GM12878 (cell line): Measurements from ENCODE around the gene ANO1. TPM values are rescaled to one million over a fixed set of nuclear protein-coding genes. Genes with fewer than 3 reads are reported as not detected.

Experiments used
- ATAC-seq: fragments of 200-7000 bp; cut with Tn5 transposase; 3 replicates; pipeline ENCODE4 v1.9.1; 2020; ENCODE audit warnings: mild to moderate bottlenecking, moderate library complexity
- BruUV-seq: library from RNA; stranded (reverse); fragments of 400-500 nt; replicated peaks from 2 replicates; lab custom pipeline; 2021; lab: Mats Ljungman, UMichigan
- CTCF ChIA-PET: fragments of 300-600 bp; sonication (Branson Sonifier 250); formaldehyde crosslinking; extraction: SDS; loops from one replicate; lab custom pipeline; 2021; ENCODE audit warnings: inconsistent platforms; lab: Yijun Ruan, JAX
- POLR2A ChIA-PET: fragments of 350-600 bp; formaldehyde crosslinking; extraction: SDS; loops from one replicate; lab custom pipeline; 2021; ENCODE audit warnings: inconsistent platforms; lab: Charles Lee
- RAD21 ChIA-PET: fragments of 300-600 bp; sonication (Branson Sonifier 250); formaldehyde crosslinking; loops from one replicate; lab custom pipeline; 2023; ENCODE audit warnings: antibody characterized with exemption; ENCODE audit not compliant: unreplicated experiment; lab: Charles Lee
- SMC1A ChIA-PET: fragments of 300-600 bp; sonication (Branson Sonifier 250); formaldehyde crosslinking; loops from one replicate; lab custom pipeline; 2023; ENCODE audit not compliant: unreplicated experiment, uncharacterized antibody; lab: Charles Lee
- DNase-seq: peaks from one replicate; pipeline ENCODE4 v3.0.0-alpha.2; 2011; ENCODE audit warnings: low read depth, low spot score
- FAIRE-seq: peaks from 3 replicates; lab custom pipeline; 2011; peaks lifted over from hg19 to GRCh38; lab: Jason Lieb, UNC
- H2AFZ ChIP-seq: 2 replicates; pipeline ENCODE4 v1.6.0; 2011; ENCODE audit warnings: low read depth, low read length, control low read depth; ENCODE audit not compliant: control insufficient read depth
- H3K27ac ChIP-seq: 2 replicates; pipeline ENCODE4 v1.5.1; 2011; ENCODE audit warnings: control low read depth; ENCODE audit not compliant: control insufficient read depth, insufficient read depth
- H3K27me3 ChIP-seq, 2 experiments: replicated peaks in 1 of 2; 2 replicates each; pipeline versions ENCODE4 v1.6.0 to v1.6.1; 2011; ENCODE audit warnings: low read length in 1 of 2; ENCODE audit not compliant: control insufficient read depth in 2 of 2, insufficient read depth in 2 of 2
- H3K36me3 ChIP-seq, 2 experiments: 2 replicates each; pipeline ENCODE4 v1.5.1; 2011; ENCODE audit warnings: low read length in 1 of 2; ENCODE audit not compliant: control insufficient read depth in 2 of 2, insufficient read depth in 2 of 2
- H3K4me1 ChIP-seq: 2 replicates; pipeline ENCODE4 v1.6.1; 2011; ENCODE audit warnings: mild to moderate bottlenecking, low read length, moderate library complexity, mixed read lengths; ENCODE audit not compliant: control insufficient read depth, insufficient read depth
- H3K4me2 ChIP-seq: 2 replicates; pipeline ENCODE4 v1.6.0; 2011; ENCODE audit warnings: control low read depth; ENCODE audit not compliant: control insufficient read depth, insufficient read depth
- H3K4me3 ChIP-seq: fragments of 200-600 bp; sonication (generic); 2 replicates; pipeline ENCODE4 v1.5.1; 2016
- H3K79me2 ChIP-seq: 2 replicates; pipeline ENCODE4 v1.6.0; 2011; ENCODE audit warnings: low read length; ENCODE audit not compliant: control insufficient read depth, insufficient read depth
- H3K9ac ChIP-seq: 2 replicates; pipeline ENCODE4 v1.8.0; 2011; ENCODE audit warnings: low read length, control low read depth, mixed read lengths; ENCODE audit not compliant: control insufficient read depth, insufficient read depth
- H3K9me3 ChIP-seq: replicated peaks from 3 replicates; pipeline ENCODE4 v1.5.1; 2011; ENCODE audit warnings: mild to moderate bottlenecking, low read length; ENCODE audit not compliant: control insufficient read depth, insufficient read depth
- H4K20me1 ChIP-seq: 2 replicates; pipeline ENCODE4 v1.6.0; 2011; ENCODE audit not compliant: control insufficient read depth, insufficient read depth
- IRF5 ChIP-seq: fragments of 450-650 bp; IDR thresholded peaks from 2 replicates; pipeline ENCODE4 v1.6.1; 2017; ENCODE audit warnings: borderline replicate concordance
- KDM1A ChIP-seq: fragments of 200-600 bp; sonication (generic); IDR thresholded peaks from 2 replicates; pipeline ENCODE4 v1.6.1; 2016; ENCODE audit warnings: borderline replicate concordance
- MTA2 ChIP-seq: fragments of 450-650 bp; IDR thresholded peaks from 2 replicates; pipeline ENCODE4 v1.6.1; 2016; ENCODE audit warnings: low read depth, mild to moderate bottlenecking, moderate library complexity
- MYB ChIP-seq: fragments of 150-350 bp; IDR thresholded peaks from 2 replicates; pipeline ENCODE4 v1.6.1; 2014; ENCODE audit warnings: mild to moderate bottlenecking, low read depth, low read length, borderline replicate concordance
- NRF1 ChIP-seq: conservative IDR thresholded peaks from 2 replicates; pipeline ENCODE4 v1.6.1; 2011; ENCODE audit warnings: mild to moderate bottlenecking, low read depth, low read length, improper control_type of control experiment
- POLR2AphosphoS2 ChIP-seq: IDR thresholded peaks from 2 replicates; pipeline ENCODE4 v1.6.1; 2011; ENCODE audit warnings: low read depth, mild to moderate bottlenecking, low read length, improper control_type of control experiment, moderate library complexity
- POLR2AphosphoS5 ChIP-seq: IDR thresholded peaks from 2 replicates; pipeline ENCODE4 v1.6.1; 2011; ENCODE audit warnings: mild to moderate bottlenecking, low read length, inconsistent platforms
- PRDM15 ChIP-seq: fragments of 450-650 bp; formaldehyde crosslinking; IDR thresholded peaks from 2 replicates; pipeline ENCODE4 v1.4.0; 2020; ENCODE audit warnings: mild to moderate bottlenecking, moderate library complexity
- SIX5 ChIP-seq: IDR thresholded peaks from 2 replicates; pipeline ENCODE4 v1.6.1; 2011; ENCODE audit warnings: mild to moderate bottlenecking, low read depth, low read length, moderate library complexity; ENCODE audit not compliant: severe bottlenecking
- SKIL ChIP-seq: fragments of 450-650 bp; IDR thresholded peaks from 2 replicates; pipeline ENCODE4 v1.6.1; 2017; ENCODE audit warnings: mild to moderate bottlenecking, low read depth, inconsistent platforms; ENCODE audit not compliant: poor library complexity, severe bottlenecking
- SRF ChIP-seq, 2 experiments: IDR thresholded peaks; 2 replicates each; pipeline ENCODE4 v1.6.1; 2011; ENCODE audit warnings: low read depth in 2 of 2, low read length in 2 of 2, mild to moderate bottlenecking in 1 of 2, moderate library complexity in 1 of 2
- SUZ12 ChIP-seq: fragments of 200-600 bp; sonication (generic); IDR thresholded peaks from one replicate; pipeline ENCODE4 v1.6.1; 2018; ENCODE audit warnings: antibody characterized with exemption, mild to moderate bottlenecking; ENCODE audit not compliant: unreplicated experiment
- TAF1 ChIP-seq: IDR thresholded peaks from 2 replicates; pipeline ENCODE4 v1.6.1; 2011; ENCODE audit warnings: mild to moderate bottlenecking, low read depth, low read length, borderline replicate concordance
- TBL1XR1 ChIP-seq: IDR thresholded peaks from 2 replicates; pipeline ENCODE4 v1.6.1; 2012; ENCODE audit warnings: low read depth, low read length, improper control_type of control experiment
- WGBS: methylation state at CpG from one replicate; pipeline ENCODE4 v1.1.6; 2016; ENCODE audit warnings: low lambda C conversion rate; ENCODE audit not compliant: insufficient replicate concordance, insufficient coverage; ENCODE audit errors: missing lambda C conversion rate; 5-methylcytosine and 5-hydroxymethylcytosine counted together
- in situ Hi-C: fragments of 300-500 bp; cut with MboI; formaldehyde crosslinking; loops from 9 replicates; pipeline ENCODE4 v1.14.3; 2018; ENCODE audit warnings: mixed read lengths
- intact Hi-C: fragments of 100-400 bp; cut with micrococcal nuclease; formaldehyde crosslinking; loops from one replicate; pipeline ENCODE4 v1.14.2; 2022; ENCODE audit not compliant: unreplicated experiment
- polyA plus RNA-seq, 11 experiments: library from polyadenylated mRNA; depleted of rRNA in 4 of 11; unstranded in 6 of 11; stranded (reverse) in 5 of 11; fragments of >200 nt; fragmentation: Nextera tagmentation in 4 of 11; fragmentation: Illumina TruSeq in 1 of 11; extraction: Ambion mirVana in 4 of 11; extraction: Trizol in 1 of 11; gene quantifications; 1 replicate in 1 of 11; 2 replicates in 10 of 11; pipeline versions ENCODE4 v1.2.1 to v1.2.3, GENCODE V29; 2011 to 2016; ENCODE audit warnings: inconsistent platforms in 2 of 11, missing spikeins in 2 of 11, low read depth in 1 of 11
- total RNA-seq, 4 experiments: library from RNA; depleted of rRNA in 3 of 4; stranded (reverse); fragments of >200 nt in 3 of 4; fragmentation: Illumina TruSeq in 1 of 4; extraction: Trizol in 1 of 4; gene quantifications; 2 replicates each; pipeline versions ENCODE4 v1.2.1 to v1.2.3, GENCODE V29; 2013 to 2021

The ANO1 gene
- total and polyA plus RNA-seq, 10 of the 15 experiments (the other 5 are each of a cell fraction or from before 2014, with no cell fraction given), result 0.01 to 0.38 (median 0.06) TPM; not detected in 7

GRCh38 chr11:70138403-70138802 lies 60.3 kb downstream of the ANO1 start:
- ATAC-seq (no peak), FAIRE-seq (no peak), DNase-seq (no peak)
- no TSS peak for BruUV-seq
- intact Hi-C loops, result no loop called here
- no peak overlapping the region for H3K9ac ChIP-seq
- RAD21 ChIA-PET, result no interaction called here
- H4K20me1 ChIP-seq, result no peaks in the 10 kb centered on the region
- CTCF ChIA-PET, result interaction anchor here (0.6 to 1.1 kb wide), 2 partner anchors 63 to 222 kb away, joined by 3 read pairs; no protein-coding TSS in a partner anchor
- in situ Hi-C loops, result no loop called here
- no peak overlapping the region for H3K4me3 ChIP-seq
- no peaks in the 10 kb centered on the region for H3K4me1 ChIP-seq
- H3K4me2 ChIP-seq, result no peak overlapping the region
- SMC1A ChIA-PET, result no interaction called here
- POLR2A ChIA-PET, result no interaction called here
- peaks cover 7 to 10% of the 10 kb centered on the region in 2 experiments; a peak in 2 of 4 replicates for H3K27me3 ChIP-seq
- H2AFZ ChIP-seq, result no peak overlapping the region
- WGBS, result 55% methylated on average over 8 of the region's 9 CpGs
- H3K36me3 ChIP-seq, result no peaks in the 10 kb centered on the region
- H3K27ac ChIP-seq, result no peak overlapping the region
- no peaks in the 10 kb centered on the region for H3K9me3 ChIP-seq
- no peaks in the 10 kb centered on the region for H3K79me2 ChIP-seq
- TF ChIP-seq PRDM15 (CRISPR knock-in tag), result no peak
- TF ChIP-seq KDM1A, result no peak
- TF ChIP-seq NRF1, result no peak
- no peak for TF ChIP-seq TBL1XR1
- TF ChIP-seq TAF1, result no peak
- no peak for TF ChIP-seq POLR2AphosphoS5
- no peak for TF ChIP-seq IRF5
- TF ChIP-seq MTA2, result no peak
- TF ChIP-seq SRF (IDR thresholded peaks at IDR 0.05; ENCODE audit: low read depth in 2 of 2, low read length in 2 of 2), result no peak
- no peak for TF ChIP-seq MYB
- TF ChIP-seq SKIL, result no peak
- no peak for TF ChIP-seq SIX5
- no peak for TF ChIP-seq SUZ12
- no peak for TF ChIP-seq POLR2AphosphoS2
